AG09309 (cell line): Measurements from ENCODE around the gene CHRM2.
A peak's percentile ranks its signal among the peaks of the same experiment; 100 is the strongest.

Experiments used
- DNase-seq: peaks from one replicate; pipeline ENCODE4 v3.0.0-alpha.2; 2010; ENCODE audit warnings: low read depth
- H3K4me3 ChIP-seq: 2 replicates; pipeline ENCODE4 v1.5.1; 2011; ENCODE audit warnings: mild to moderate bottlenecking, low read depth, low read length, moderate library complexity; ENCODE audit not compliant: control insufficient read depth
- TF ChIP-seq, protein P1 (sequence below): IDR thresholded peaks from 2 replicates; pipeline ENCODE4 v1.5.1; 2011; ENCODE audit warnings: mild to moderate bottlenecking, low read depth, low read length, inconsistent platforms; ENCODE audit not compliant: insufficient read depth, control insufficient read depth; ENCODE audit errors: missing control alignments

The CHRM2 gene

DNA sequence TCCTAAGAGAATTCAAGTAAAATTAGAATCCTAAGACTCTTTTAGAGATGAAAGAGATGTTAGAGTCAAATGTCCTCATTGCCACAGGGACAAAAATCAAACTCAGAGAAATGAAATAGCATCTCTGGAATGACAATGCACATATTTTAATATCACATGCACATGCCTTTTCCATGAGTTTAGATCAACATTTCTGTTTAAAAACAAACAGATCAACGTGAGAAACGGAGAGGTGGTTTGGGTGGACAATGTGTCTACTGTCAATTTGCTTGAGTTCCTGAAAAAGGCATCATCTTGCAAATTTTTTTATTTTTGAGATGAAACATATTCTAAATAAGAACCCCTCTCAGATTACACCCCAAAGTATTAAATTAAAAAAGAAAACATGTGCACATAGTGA lies 130.0 kb downstream of the CHRM2 start:
- TF ChIP-seq, protein P1, sequence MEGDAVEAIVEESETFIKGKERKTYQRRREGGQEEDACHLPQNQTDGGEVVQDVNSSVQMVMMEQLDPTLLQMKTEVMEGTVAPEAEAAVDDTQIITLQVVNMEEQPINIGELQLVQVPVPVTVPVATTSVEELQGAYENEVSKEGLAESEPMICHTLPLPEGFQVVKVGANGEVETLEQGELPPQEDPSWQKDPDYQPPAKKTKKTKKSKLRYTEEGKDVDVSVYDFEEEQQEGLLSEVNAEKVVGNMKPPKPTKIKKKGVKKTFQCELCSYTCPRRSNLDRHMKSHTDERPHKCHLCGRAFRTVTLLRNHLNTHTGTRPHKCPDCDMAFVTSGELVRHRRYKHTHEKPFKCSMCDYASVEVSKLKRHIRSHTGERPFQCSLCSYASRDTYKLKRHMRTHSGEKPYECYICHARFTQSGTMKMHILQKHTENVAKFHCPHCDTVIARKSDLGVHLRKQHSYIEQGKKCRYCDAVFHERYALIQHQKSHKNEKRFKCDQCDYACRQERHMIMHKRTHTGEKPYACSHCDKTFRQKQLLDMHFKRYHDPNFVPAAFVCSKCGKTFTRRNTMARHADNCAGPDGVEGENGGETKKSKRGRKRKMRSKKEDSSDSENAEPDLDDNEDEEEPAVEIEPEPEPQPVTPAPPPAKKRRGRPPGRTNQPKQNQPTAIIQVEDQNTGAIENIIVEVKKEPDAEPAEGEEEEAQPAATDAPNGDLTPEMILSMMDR, result no peak
- DNase-seq, result no peak
- H3K4me3 ChIP-seq, result no peak overlapping the region

DNA sequence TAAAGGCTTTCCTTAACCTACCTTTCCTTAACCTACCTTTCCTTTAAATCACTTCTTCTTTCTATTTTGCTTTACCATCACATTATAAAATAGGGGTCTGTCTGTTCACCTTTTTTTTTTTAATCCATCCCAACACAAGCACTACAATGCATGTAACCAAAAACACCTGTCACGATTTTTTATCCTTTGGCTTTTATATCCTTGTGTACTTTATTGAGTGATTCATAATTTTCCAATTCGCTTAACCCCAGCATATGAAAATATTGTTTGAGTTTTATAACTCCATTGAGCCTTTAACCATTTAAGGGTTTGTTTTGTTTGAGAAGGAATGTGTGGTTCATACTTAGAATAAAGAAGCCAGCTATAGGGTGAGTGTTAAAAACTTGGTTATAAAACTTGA lies 132.2 kb downstream of the CHRM2 start:
- TF ChIP-seq, protein P1, result no peak
- DNase-seq, result no peak
- H3K4me3 ChIP-seq, result no peak overlapping the region

DNA sequence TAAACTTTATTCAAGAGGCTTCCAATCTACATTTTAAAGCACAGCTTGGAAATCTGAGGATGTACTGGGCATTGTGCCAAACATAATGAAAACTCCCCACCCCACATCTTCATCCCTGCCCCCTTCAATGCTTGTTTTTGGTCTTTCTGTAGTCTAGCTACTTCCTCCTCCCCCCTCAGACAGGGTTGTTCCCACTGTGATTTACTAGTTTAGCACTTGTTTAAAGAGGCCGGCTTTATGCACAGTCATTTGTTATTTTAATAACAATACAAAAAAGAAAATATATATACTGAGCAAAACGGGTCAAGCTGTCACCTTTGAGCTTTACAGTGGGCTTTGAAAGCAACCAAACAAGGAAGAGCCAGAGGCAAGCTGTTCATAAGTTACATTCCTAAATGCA lies 132.6 kb downstream of the CHRM2 start:
- TF ChIP-seq, protein P1, result no peak
- no peak overlapping the region for H3K4me3 ChIP-seq
- no peak for DNase-seq

DNA sequence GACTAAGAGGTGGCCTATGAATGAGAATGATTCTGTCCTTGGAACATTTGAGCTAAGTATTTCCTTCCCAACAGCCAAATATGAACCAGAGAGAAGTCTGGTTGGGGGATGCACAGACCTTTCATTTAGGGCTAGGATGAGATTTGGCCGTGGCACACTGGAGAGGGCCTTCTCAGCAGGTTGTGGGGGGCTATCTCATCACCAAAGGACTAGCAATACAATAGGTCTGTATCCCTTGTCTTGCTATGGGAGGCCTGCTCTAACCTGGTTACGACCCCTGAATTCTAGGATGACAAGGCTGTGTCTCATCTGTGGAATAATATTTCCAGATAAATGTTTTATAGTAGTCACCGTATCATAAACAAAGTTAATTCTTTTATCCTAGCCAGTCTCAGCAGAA lies 133.0 kb downstream of the CHRM2 start:
- TF ChIP-seq, protein P1, result no peak
- no peak for DNase-seq
- no peak overlapping the region for H3K4me3 ChIP-seq

DNA sequence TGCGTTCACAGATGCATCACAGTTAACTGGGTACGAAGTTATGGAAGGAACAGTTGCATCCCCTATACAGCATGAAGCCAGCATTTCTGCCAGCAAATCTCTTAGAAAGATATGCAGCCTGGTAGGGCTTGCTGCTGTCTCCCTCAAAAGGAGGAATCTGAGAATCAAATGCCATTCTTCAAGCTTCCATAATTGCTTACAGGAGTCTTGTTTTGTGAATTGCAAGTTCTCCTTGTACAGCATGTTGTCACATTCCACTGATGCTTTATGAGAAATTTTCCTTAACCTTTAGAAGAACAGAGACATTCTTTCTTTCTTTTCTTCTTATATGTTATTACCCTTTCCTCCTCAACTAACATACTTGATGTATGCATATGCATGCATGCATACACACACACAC lies 134.6 kb downstream of the CHRM2 start:
- H3K4me3 ChIP-seq, result no peak overlapping the region
- TF ChIP-seq, protein P1, result no peak
- peak; percentile 24 for DNase-seq

DNA sequence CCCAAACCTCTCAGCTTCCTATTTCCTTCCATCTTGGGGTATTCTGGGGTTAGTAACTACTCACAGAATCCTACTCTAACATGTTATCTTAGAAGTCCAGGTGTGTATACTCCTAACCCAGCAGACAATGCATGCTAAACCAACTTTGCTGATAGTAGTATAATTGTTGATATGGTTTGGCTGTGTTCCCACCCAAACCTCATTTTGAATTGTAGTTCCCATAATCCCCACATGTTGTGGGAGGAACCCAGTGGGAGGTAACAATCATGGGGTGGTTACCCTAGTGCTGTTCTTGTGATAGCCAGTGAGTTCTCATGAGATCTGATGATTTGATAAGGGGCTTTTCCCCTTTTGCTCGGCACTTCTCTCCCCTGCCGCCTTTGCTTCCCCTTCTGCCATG lies 135.1 kb downstream of the CHRM2 start:
- DNase-seq, result no peak
- H3K4me3 ChIP-seq, result no peak overlapping the region
- TF ChIP-seq, protein P1, result no peak

DNA sequence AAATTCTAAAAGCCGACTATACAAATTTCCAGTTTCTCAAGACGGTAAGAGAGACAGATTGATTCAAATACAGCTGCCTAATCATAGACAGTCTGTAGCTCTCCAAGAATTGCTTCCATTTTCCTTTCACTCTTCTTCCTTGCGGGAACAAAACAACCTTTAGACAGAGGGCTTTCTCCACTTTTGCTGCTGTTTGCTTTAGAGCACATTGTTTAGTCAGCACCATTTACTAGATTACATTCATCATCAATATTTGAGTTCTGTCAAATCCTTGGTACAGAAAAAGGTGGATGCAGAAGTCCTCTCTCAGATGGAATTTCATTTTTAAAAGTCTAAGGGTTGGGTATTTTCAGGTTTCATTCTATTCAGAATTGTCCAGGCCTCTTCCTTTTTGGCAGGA lies 137.4 kb downstream of the CHRM2 start:
- TF ChIP-seq, protein P1, result no peak
- DNase-seq, result no peak

More for the DNA sequence above, 137.4 kb downstream of the CHRM2 start:
- H3K4me3 ChIP-seq, result no peak overlapping the region
